ENCODE results near the gene PXDN. TPM values are rescaled to one million over a fixed set of nuclear protein-coding genes. Genes with fewer than 3 reads are reported as not detected.

The PXDN gene
- total RNA-seq, 1 donor from 2014 or later, result 576 TPM

DNA sequence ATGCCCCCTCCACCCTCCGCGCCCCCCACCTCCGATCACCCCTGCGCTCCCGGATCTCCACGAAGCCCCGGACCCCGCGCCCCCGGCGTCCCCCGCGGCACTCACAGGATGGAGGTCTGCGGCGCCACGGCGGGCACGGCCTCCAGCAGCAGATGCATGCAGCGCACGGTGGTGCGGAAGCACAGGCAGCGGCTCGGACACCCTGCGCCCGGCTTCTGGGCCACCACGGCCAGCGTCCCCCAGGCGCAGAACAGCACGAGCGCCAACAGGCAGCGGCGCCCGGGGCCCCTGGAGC, 217 bp downstream of the PXDN start:
- DNase-seq (ENCODE audit: low spot score), result peak; percentile 94
- Mint-ChIP-seq H3K9me3 (ENCODE audit: low read depth) (no peaks in the 10 kb centered on the region), H3K4me3 (ENCODE audit: unreplicated experiment) (peak overlapping the region; percentile 73), H3K27ac (ENCODE audit: unreplicated experiment) (peak overlapping the region; percentile 74), H3K4me1 (ENCODE audit: low read depth) (peaks cover 45% of the 10 kb centered on the region), H3K27me3 (ENCODE audit: low read depth) (no peaks in the 10 kb centered on the region), H3K36me3 (ENCODE audit: low read depth) (no peaks in the 10 kb centered on the region)
- TF ChIP-seq, protein P1, sequence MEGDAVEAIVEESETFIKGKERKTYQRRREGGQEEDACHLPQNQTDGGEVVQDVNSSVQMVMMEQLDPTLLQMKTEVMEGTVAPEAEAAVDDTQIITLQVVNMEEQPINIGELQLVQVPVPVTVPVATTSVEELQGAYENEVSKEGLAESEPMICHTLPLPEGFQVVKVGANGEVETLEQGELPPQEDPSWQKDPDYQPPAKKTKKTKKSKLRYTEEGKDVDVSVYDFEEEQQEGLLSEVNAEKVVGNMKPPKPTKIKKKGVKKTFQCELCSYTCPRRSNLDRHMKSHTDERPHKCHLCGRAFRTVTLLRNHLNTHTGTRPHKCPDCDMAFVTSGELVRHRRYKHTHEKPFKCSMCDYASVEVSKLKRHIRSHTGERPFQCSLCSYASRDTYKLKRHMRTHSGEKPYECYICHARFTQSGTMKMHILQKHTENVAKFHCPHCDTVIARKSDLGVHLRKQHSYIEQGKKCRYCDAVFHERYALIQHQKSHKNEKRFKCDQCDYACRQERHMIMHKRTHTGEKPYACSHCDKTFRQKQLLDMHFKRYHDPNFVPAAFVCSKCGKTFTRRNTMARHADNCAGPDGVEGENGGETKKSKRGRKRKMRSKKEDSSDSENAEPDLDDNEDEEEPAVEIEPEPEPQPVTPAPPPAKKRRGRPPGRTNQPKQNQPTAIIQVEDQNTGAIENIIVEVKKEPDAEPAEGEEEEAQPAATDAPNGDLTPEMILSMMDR (IDR thresholded peaks at IDR 0.05), result no peak

GRCh38 chr2:1743396-1744150, 742 bp downstream of the PXDN start:
- peak overlapping the region; percentile 99 for H3K27ac Mint-ChIP-seq (ENCODE audit: unreplicated experiment)
- peak overlapping the region; percentile 95 for H3K4me3 Mint-ChIP-seq (ENCODE audit: unreplicated experiment)
- H3K36me3 Mint-ChIP-seq (ENCODE audit: low read depth), result peaks cover 2% of the 10 kb centered on the region
- peak; percentile 90 for DNase-seq (ENCODE audit: low spot score)
- no peaks in the 10 kb centered on the region for H3K27me3 Mint-ChIP-seq (ENCODE audit: low read depth)
- peaks cover 47% of the 10 kb centered on the region for H3K4me1 Mint-ChIP-seq (ENCODE audit: low read depth)
- no peaks in the 10 kb centered on the region for H3K9me3 Mint-ChIP-seq (ENCODE audit: low read depth)
- TF ChIP-seq, protein P1 (IDR thresholded peaks at IDR 0.05), result no peak

DNA sequence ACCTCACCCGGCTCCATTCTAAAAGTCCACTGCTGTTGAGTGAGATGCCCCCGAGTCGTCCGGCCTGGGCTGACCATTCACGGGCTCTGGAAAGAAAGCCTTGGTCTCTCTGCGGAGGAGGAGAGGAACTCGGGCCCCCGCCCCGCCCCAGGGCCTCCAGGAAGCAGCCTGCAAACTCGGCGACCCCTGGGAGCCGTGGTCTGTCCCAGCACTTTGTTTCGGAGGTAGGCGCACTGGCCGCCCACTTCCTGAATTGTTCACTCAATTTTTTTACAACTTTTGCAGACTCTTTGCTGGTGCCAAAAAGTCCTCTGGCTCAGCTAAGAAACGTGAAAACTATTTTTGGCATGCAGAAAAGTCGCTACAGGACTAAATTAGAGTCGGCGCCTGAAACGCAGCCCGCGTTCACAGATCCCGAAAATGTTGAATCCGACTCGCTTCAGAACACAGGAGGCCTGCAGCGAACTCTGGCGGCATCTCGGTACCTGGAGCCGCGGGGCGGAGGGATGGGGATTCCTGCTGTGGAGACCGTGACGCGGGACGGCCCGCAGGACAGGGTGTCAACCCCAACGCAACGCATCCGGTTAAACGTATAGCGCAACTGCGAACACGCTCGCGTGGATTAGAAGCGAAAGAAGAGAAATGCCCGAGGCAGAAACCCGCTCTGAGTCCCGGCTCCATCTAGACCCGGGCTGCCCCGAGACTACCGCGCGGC, 1.5 kb downstream of the PXDN start:
- peak overlapping the region; percentile 99 for H3K27ac Mint-ChIP-seq (ENCODE audit: unreplicated experiment)
- peaks cover 2% of the 10 kb centered on the region for H3K36me3 Mint-ChIP-seq (ENCODE audit: low read depth)
- H3K4me3 Mint-ChIP-seq (ENCODE audit: unreplicated experiment), result peak overlapping the region; percentile 95
- no peaks in the 10 kb centered on the region for H3K27me3 Mint-ChIP-seq (ENCODE audit: low read depth)
- H3K9me3 Mint-ChIP-seq (ENCODE audit: low read depth), result no peaks in the 10 kb centered on the region
- peak; percentile 96 for DNase-seq (ENCODE audit: low spot score)
- peaks cover 49% of the 10 kb centered on the region for H3K4me1 Mint-ChIP-seq (ENCODE audit: low read depth)
- TF ChIP-seq, protein P1 (IDR thresholded peaks at IDR 0.05), result peak; percentile 85

DNA sequence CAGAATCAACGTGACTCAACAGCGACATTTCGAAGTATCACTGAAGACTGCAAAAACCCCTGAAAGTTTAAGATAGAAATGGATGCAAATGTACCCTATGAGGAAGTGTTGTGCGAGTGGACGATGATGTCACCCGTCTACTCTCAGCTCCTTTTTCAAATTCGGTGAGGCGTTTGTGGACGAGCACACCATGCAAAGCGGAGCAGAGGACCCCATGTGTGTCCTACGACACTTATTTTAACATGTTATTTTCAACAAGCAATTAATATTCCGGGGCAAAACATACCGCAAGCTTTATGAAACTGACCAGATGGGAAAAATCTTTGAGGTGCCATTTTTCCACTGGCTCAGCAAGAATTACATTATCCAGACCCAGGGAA, 2.0 kb downstream of the PXDN start:
- peaks cover 2% of the 10 kb centered on the region for H3K36me3 Mint-ChIP-seq (ENCODE audit: low read depth)
- H3K4me3 Mint-ChIP-seq (ENCODE audit: unreplicated experiment), result peak overlapping the region; percentile 95
- no peaks in the 10 kb centered on the region for H3K27me3 Mint-ChIP-seq (ENCODE audit: low read depth)
- TF ChIP-seq, protein P1 (IDR thresholded peaks at IDR 0.05), result no peak
- peak overlapping the region; percentile 99 for H3K27ac Mint-ChIP-seq (ENCODE audit: unreplicated experiment)
- peaks cover 52% of the 10 kb centered on the region for H3K4me1 Mint-ChIP-seq (ENCODE audit: low read depth)
- DNase-seq (ENCODE audit: low spot score), result no peak
- H3K9me3 Mint-ChIP-seq (ENCODE audit: low read depth), result no peaks in the 10 kb centered on the region

DNA sequence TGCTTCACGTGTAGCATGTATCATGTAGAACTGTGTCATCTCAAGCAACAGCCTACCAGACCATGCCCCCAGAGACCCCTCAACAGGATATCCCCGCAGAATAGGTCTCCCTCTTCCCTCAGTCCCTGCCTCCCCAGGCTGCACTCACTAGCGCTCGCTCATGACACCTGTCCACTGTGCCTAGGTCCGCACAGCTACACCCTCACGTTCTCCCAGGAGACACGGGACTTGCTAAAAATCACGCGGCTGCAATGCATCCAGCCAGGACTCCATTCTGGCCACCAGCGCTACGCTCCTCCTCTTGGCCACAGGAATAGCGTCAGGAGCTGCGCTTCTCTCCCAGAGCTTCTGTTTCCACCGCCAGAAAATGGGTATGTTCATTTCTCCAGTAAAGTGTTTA, 2.5 kb downstream of the PXDN start:
- peak overlapping the region; percentile 99 for H3K27ac Mint-ChIP-seq (ENCODE audit: unreplicated experiment)
- peak; percentile 75 for DNase-seq (ENCODE audit: low spot score)
- H3K4me1 Mint-ChIP-seq (ENCODE audit: low read depth), result peaks cover 56% of the 10 kb centered on the region
- peak overlapping the region; percentile 95 for H3K4me3 Mint-ChIP-seq (ENCODE audit: unreplicated experiment)
- no peaks in the 10 kb centered on the region for H3K9me3 Mint-ChIP-seq (ENCODE audit: low read depth)
- H3K36me3 Mint-ChIP-seq (ENCODE audit: low read depth), result peaks cover 2% of the 10 kb centered on the region
- TF ChIP-seq, protein P1 (IDR thresholded peaks at IDR 0.05), result no peak
- H3K27me3 Mint-ChIP-seq (ENCODE audit: low read depth), result no peaks in the 10 kb centered on the region

All from chondrocyte (in vitro differentiated cells).